Progenitor cell of endocrine pancreas (in vitro differentiated cells): Measurements from ENCODE around the gene BICC1. TPM values are rescaled to one million over a fixed set of nuclear protein-coding genes. Genes with fewer than 3 reads are reported as not detected.

Source experiments
- DNase-seq: peaks from one replicate; pipeline ENCODE4 v3.0.0; 2021; ENCODE audit warnings: low spot score; ENCODE audit not compliant: unreplicated experiment
- H3K27ac Mint-ChIP-seq: 2 replicates; pipeline ENCODE4 v1.8.0; 2021; ENCODE audit warnings: mild to moderate bottlenecking, moderate library complexity, mixed read lengths
- H3K27me3 Mint-ChIP-seq: 2 replicates; pipeline ENCODE4 v1.8.0; 2021; ENCODE audit warnings: mixed read lengths
- H3K36me3 Mint-ChIP-seq: 2 replicates; pipeline ENCODE4 v1.8.0; 2022; ENCODE audit warnings: mixed read lengths; ENCODE audit not compliant: insufficient read depth
- H3K4me1 Mint-ChIP-seq: 2 replicates; pipeline ENCODE4 v1.8.0; 2021; ENCODE audit warnings: low read depth, mixed read lengths
- H3K4me3 Mint-ChIP-seq: 2 replicates; pipeline ENCODE4 v1.8.0; 2021; ENCODE audit warnings: low read depth, mild to moderate bottlenecking, moderate library complexity, mixed read lengths
- H3K9me3 Mint-ChIP-seq: 2 replicates; pipeline ENCODE4 v1.8.0; 2021; ENCODE audit warnings: low read depth, mixed read lengths
- total RNA-seq: library from RNA; stranded (reverse); gene quantifications from 2 replicates; pipeline ENCODE4 v1.2.1, GENCODE V29; 2021
- TF ChIP-seq, protein P1 (sequence below): fragments of 200-600 bp; sonication (generic); IDR thresholded peaks from one replicate; pipeline ENCODE4 v1.5.0; 2021; ENCODE audit warnings: antibody characterized with exemption, mild to moderate bottlenecking; ENCODE audit not compliant: unreplicated experiment

BICC1 gene
- total RNA-seq, 1 donor from 2014 or later, result 4.9 TPM

DNA sequence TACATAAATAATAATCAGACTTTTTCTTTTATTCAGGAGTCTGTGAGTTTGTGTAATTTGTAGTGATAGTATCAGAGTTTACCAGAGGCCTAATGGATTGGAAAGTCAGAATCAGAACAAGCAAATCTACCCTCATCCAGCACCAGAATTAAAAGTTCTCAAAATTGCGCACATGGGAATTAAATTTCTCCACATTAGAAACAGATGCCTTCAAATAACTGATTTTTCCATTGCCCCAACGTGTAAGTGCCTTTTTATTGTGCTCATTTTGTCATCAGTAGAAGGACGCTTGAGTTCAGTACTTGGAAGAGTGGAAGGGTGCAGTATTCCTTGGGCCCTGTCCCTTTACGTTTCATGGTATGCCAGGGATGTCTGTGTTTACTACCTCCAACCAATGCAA is 32.8 kb downstream of the BICC1 start:
- Mint-ChIP-seq H3K4me1 (no peaks in the 10 kb centered on the region), H3K27ac (no peak overlapping the region), H3K4me3 (no peak overlapping the region), H3K9me3 (no peaks in the 10 kb centered on the region), H3K36me3 (no peaks in the 10 kb centered on the region), H3K27me3 (no peaks in the 10 kb centered on the region)
- TF ChIP-seq, protein P1, sequence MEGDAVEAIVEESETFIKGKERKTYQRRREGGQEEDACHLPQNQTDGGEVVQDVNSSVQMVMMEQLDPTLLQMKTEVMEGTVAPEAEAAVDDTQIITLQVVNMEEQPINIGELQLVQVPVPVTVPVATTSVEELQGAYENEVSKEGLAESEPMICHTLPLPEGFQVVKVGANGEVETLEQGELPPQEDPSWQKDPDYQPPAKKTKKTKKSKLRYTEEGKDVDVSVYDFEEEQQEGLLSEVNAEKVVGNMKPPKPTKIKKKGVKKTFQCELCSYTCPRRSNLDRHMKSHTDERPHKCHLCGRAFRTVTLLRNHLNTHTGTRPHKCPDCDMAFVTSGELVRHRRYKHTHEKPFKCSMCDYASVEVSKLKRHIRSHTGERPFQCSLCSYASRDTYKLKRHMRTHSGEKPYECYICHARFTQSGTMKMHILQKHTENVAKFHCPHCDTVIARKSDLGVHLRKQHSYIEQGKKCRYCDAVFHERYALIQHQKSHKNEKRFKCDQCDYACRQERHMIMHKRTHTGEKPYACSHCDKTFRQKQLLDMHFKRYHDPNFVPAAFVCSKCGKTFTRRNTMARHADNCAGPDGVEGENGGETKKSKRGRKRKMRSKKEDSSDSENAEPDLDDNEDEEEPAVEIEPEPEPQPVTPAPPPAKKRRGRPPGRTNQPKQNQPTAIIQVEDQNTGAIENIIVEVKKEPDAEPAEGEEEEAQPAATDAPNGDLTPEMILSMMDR, result no peak
- no peak for DNase-seq

DNA sequence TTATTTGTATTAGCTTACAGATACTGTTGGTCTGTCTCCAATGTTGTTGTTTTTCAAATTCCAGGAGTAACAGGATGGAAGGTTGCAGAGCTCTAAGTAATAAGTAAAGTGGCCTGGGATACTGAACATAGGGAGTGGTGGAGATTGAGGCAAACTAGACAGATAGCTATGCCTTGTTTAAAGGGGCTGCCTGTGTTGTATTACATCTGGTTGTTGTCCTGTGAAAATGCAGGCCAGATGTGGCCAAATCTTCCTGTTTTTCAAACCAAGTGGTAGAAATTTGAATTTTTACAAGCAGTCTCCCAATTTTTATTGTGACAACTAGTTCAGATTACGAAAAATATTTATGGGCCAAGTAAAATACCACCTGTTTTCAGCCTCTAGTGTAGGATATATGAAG is 33.5 kb downstream of the BICC1 start:
- H3K27ac Mint-ChIP-seq, result no peak overlapping the region
- H3K4me1 Mint-ChIP-seq, result no peaks in the 10 kb centered on the region
- H3K27me3 Mint-ChIP-seq, result no peaks in the 10 kb centered on the region
- TF ChIP-seq, protein P1, result no peak
- H3K4me3 Mint-ChIP-seq, result no peak overlapping the region
- H3K9me3 Mint-ChIP-seq, result no peaks in the 10 kb centered on the region
- H3K36me3 Mint-ChIP-seq, result no peaks in the 10 kb centered on the region
- no peak for DNase-seq

DNA sequence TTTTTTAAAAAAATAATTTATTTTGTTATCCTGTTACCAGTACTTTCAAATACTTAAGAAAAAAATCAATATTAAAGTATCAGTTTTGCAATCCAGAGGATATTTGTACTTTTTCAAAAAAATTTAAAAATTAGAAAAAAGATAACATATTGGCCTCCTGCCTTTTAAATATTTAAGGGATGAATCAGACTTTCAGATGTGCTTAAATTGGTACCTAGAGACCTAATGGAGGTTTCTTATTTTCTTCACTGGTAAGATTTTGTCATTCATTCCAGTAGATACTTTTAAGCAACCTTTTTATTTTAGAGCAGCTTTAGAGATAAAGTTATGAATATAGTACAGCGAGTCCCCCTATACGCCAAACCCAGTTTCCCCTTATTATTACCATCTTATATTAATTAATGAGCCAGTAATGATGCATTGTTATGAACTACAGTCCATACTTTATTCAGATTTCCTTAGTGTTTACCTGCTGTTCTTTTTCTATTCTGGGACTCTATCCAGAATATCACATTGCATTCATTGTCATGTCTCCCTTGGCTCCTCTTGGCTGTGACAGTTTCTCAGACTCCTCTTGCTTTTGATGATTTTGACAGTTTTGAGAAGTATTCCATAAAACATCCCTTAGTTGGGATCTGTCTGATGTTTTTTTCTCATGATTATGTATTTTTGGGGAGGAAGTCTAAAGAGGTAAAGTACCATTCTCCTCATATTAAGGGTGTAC is 34.2 kb downstream of the BICC1 start:
- Mint-ChIP-seq H3K9me3 (no peaks in the 10 kb centered on the region), H3K4me1 (no peaks in the 10 kb centered on the region)

GRCh38 chr10:58547963-58548362 is 35.3 kb downstream of the BICC1 start:
- DNase-seq, result no peak
- Mint-ChIP-seq H3K4me1 (no peaks in the 10 kb centered on the region), H3K27ac (no peak overlapping the region), H3K4me3 (no peak overlapping the region), H3K9me3 (peaks cover 1% of the 10 kb centered on the region), H3K36me3 (no peaks in the 10 kb centered on the region), H3K27me3 (peaks cover under 1% of the 10 kb centered on the region)
- TF ChIP-seq, protein P1, result no peak

More for the DNA sequence above, 34.2 kb downstream of the BICC1 start:
- H3K36me3 Mint-ChIP-seq, result no peaks in the 10 kb centered on the region
- no peak overlapping the region for H3K4me3 Mint-ChIP-seq
- TF ChIP-seq, protein P1, result no peak
- H3K27me3 Mint-ChIP-seq, result no peaks in the 10 kb centered on the region
- DNase-seq, result no peak
- no peak overlapping the region for H3K27ac Mint-ChIP-seq

- Mint-ChIP-seq H3K4me3 (no peak overlapping the region), H3K27ac (no peak overlapping the region)
- TF ChIP-seq, protein P1, result no peak
Observed at GRCh38 chr10:58554316-58554715, 41.6 kb downstream of the BICC1 start.

More at GRCh38 chr10:58554316-58554715, 41.6 kb downstream of the BICC1 start:
- Mint-ChIP-seq H3K9me3 (peaks cover 17% of the 10 kb centered on the region), H3K4me1 (peaks cover 9% of the 10 kb centered on the region), H3K36me3 (peaks cover 2% of the 10 kb centered on the region), H3K27me3 (peaks cover 12% of the 10 kb centered on the region)
- DNase-seq, result no peak
